ENCODE results near the gene CFAP97.
"Not testable (repeated sequence)": the region's sequence is repeated elsewhere in the genome, so short reads cannot be mapped to it uniquely, and the experiment has no call there.

Gene CFAP97

GRCh38 chr4:185203486-185204237 is at the start of gene CFAP97:
TSS of gene CFAP97 (minus strand) at chr4:185204000. CDS start at chr4:185191196, 12,804 bp downstream.
- peak; percentile 84 for DNase-seq

- no peak for DNase-seq
These were observed 45.3 kb upstream of the CFAP97 start for GRCh38 chr4:185249105-185249504.

GRCh38 chr4:185248393-185249039 is 44.7 kb upstream of the CFAP97 start:
- DNase-seq, result no peak

GRCh38 chr4:185247151-185247550 is 43.4 kb upstream of the CFAP97 start:
- no peak for DNase-seq

GRCh38 chr4:185246453-185246852 is 42.7 kb upstream of the CFAP97 start:
- no peak for DNase-seq

- DNase-seq, result no peak
These were observed 41.0 kb upstream of the CFAP97 start for GRCh38 chr4:185244763-185245162.

- DNase-seq, result no peak
These were observed 40.1 kb upstream of the CFAP97 start for GRCh38 chr4:185243879-185244278.

- DNase-seq, result no peak
These were observed 39.1 kb upstream of the CFAP97 start for GRCh38 chr4:185242749-185243533.

GRCh38 chr4:185240486-185240885 is 36.7 kb upstream of the CFAP97 start:
- not testable (repeated sequence) for DNase-seq

- DNase-seq, result no peak
These were observed 35.0 kb upstream of the CFAP97 start for GRCh38 chr4:185238750-185239149.

GRCh38 chr4:185238215-185238681 is 34.4 kb upstream of the CFAP97 start:
- peak; percentile 43 for DNase-seq

GRCh38 chr4:185237175-185237574 is 33.4 kb upstream of the CFAP97 start:
- no peak for DNase-seq

GRCh38 chr4:185235843-185236503 is 32.2 kb upstream of the CFAP97 start:
- DNase-seq, result no peak

- DNase-seq, result no peak
These were observed 31.5 kb upstream of the CFAP97 start for GRCh38 chr4:185235119-185235842.

GRCh38 chr4:185232370-185232769 is 28.6 kb upstream of the CFAP97 start:
- no peak for DNase-seq

GRCh38 chr4:185229021-185229818 is 25.4 kb upstream of the CFAP97 start:
- DNase-seq, result no peak

GRCh38 chr4:185227713-185228278 is 24.0 kb upstream of the CFAP97 start:
- no peak for DNase-seq

- DNase-seq, result no peak
These were observed 23.3 kb upstream of the CFAP97 start for GRCh38 chr4:185227131-185227551.

GRCh38 chr4:185225940-185226339 is 22.1 kb upstream of the CFAP97 start:
- no peak for DNase-seq

GRCh38 chr4:185224597-185224996 is 20.8 kb upstream of the CFAP97 start:
- DNase-seq, result no peak

GRCh38 chr4:185222598-185222997 is 18.8 kb upstream of the CFAP97 start:
- no peak for DNase-seq

Data from activated CD4-positive, alpha-beta T cell treated with anti-CD3 and anti-CD28 coated beads, Interleukin-10, Interleukin-2, amounts not matched to agents 100 ng/mL and 50 ng/mL, durations not matched to agents 16 hours and 8 hours (primary cell).